Type B pancreatic cell (in vitro differentiated cells): ENCODE measurements around the gene RFC5. TPM values are rescaled to one million over a fixed set of nuclear protein-coding genes. Genes with fewer than 3 reads are reported as not detected.

Source experiments
- DNase-seq: peaks from one replicate; pipeline ENCODE4 v3.0.0; 2021; ENCODE audit warnings: mixed read lengths; ENCODE audit not compliant: unreplicated experiment; ENCODE audit errors: extremely low spot score
- H3K27ac Mint-ChIP-seq: 2 replicates; pipeline ENCODE4 v1.8.0; 2021; ENCODE audit warnings: mild to moderate bottlenecking, mixed read lengths
- H3K27me3 Mint-ChIP-seq: 2 replicates; pipeline ENCODE4 v1.8.0; 2021; ENCODE audit warnings: mixed read lengths
- H3K36me3 Mint-ChIP-seq: 2 replicates; pipeline ENCODE4 v1.8.0; 2021; ENCODE audit warnings: mixed read lengths
- H3K4me1 Mint-ChIP-seq: one replicate; pipeline ENCODE4 v1.8.0; 2021; ENCODE audit warnings: mixed read lengths; ENCODE audit not compliant: unreplicated experiment
- H3K4me3 Mint-ChIP-seq: 2 replicates; pipeline ENCODE4 v1.8.0; 2021; ENCODE audit warnings: mild to moderate bottlenecking, mixed read lengths
- H3K9me3 Mint-ChIP-seq: 2 replicates; pipeline ENCODE4 v1.8.0; 2021; ENCODE audit warnings: mixed read lengths
- CTCF ChIP-seq: fragments of 200-600 bp; sonication (generic); conservative IDR thresholded peaks from 2 replicates; pipeline ENCODE4 v1.5.0; 2021; ENCODE audit warnings: antibody characterized with exemption, mild to moderate bottlenecking
- total RNA-seq: library from RNA; stranded (reverse); gene quantifications from 2 replicates; pipeline ENCODE4 v1.2.1, GENCODE V29; 2021; ENCODE audit warnings: low replicate concordance

The RFC5 gene
- total RNA-seq, 1 donor from 2014 or later = 41.9 TPM

DNA sequence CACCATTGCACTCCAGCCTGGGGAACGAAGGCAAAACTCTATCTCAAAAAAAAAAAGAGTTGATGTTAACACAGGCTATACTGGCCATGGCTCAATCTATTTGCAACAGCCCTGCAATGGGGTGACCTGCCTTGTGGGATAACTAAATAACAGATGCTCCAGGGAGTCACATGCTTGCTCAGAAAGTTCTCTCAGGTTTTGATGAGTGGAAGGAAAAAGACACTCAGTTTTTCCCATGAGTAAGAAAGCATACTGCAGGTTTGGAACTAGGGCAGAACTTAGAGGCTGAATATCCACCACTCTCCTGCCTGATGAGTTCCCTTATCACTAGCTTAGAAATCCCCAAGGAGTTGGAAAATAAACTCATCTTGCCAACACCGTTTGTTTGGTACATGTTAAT is 27.6 kb downstream of the RFC5 start:
- Mint-ChIP-seq H3K27ac (no peak overlapping the region), H3K4me1 (no peaks in the 10 kb centered on the region), H3K9me3 (no peaks in the 10 kb centered on the region), H3K4me3 (no peak overlapping the region), H3K36me3 (peaks cover 39% of the 10 kb centered on the region), H3K27me3 (no peaks in the 10 kb centered on the region)
- TF ChIP-seq CTCF = no peak
- DNase-seq = no peak

- H3K27me3 Mint-ChIP-seq = no peaks in the 10 kb centered on the region
- no peak overlapping the region for H3K4me3 Mint-ChIP-seq
- H3K36me3 Mint-ChIP-seq = peaks cover 41% of the 10 kb centered on the region
- no peaks in the 10 kb centered on the region for H3K9me3 Mint-ChIP-seq
- no peak overlapping the region for H3K27ac Mint-ChIP-seq
- DNase-seq = no peak
- H3K4me1 Mint-ChIP-seq = no peaks in the 10 kb centered on the region
- no peak for TF ChIP-seq CTCF
These were observed 28.1 kb downstream of the RFC5 start for GRCh38 chr12:118044577-118044976.

DNA sequence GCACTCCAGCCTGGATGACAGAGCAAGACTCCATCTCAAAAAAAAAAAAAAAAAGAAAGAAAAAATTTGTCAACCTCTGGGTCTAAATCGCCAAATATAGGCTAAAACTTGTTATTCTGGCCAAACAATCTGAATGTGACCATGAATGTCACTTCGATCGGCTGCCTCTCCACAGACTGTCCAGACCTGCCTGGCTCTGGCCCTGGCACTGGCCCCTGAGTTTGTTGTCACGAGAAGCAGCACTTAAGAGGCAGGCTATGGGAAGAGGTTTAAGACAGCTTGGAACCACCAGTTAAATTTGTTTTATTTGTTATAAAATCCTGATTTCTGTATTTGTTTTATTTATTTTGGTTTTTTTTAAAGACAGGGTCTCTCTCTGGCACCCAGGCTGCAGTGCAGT is 29.9 kb downstream of the RFC5 start:
- no peak for DNase-seq
- TF ChIP-seq CTCF = no peak
- Mint-ChIP-seq H3K27me3 (no peaks in the 10 kb centered on the region), H3K27ac (no peak overlapping the region), H3K9me3 (no peaks in the 10 kb centered on the region), H3K4me3 (no peak overlapping the region), H3K36me3 (peaks cover 45% of the 10 kb centered on the region), H3K4me1 (no peaks in the 10 kb centered on the region)

DNA sequence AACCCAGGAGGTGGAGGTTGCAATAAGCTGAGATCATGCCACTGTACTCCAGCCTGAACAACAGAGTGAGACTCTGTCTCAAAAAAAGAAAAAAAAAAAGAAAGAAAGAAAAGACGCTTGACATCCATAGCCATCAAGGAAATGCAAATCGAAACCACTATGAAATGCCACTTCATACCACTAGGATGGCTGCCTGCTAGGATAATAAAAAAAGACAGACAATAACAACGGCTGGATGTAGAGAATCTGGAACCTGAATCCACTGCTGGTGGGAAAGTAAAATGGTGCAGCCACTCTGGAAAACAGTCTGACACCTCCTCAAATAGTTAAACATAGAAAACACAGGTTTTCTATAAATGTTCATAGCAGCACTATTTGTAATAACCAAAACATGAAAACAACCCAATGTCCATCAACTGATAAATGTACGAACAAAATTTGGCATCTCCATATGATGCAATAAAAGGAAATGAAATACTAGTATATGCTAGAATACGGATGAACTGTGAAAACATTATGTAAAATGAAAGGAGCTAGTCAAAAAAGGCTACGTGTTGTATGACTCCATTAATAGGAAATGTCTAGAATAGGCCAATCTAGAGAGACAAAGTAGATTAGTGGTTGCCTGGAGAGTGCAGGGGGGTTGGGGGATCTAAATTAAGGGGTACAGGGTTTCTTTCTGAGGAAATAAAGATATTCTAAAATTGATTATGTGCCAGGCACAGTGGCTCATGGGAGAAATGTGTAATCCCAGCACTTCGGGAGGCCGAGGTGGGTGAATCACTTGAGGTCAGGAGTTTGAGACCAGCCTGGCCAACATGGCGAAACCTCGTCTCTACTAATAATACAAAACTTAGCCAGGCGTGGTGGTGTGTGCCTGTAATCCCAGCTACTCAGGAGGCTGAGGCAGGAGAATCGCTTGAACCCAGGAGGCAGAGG is 34.7 kb downstream of the RFC5 start:
- H3K27me3 Mint-ChIP-seq = no peaks in the 10 kb centered on the region
- DNase-seq = no peak
- H3K4me3 Mint-ChIP-seq = no peak overlapping the region
- H3K9me3 Mint-ChIP-seq = peaks cover 4% of the 10 kb centered on the region
- peaks cover 13% of the 10 kb centered on the region for H3K4me1 Mint-ChIP-seq
- H3K27ac Mint-ChIP-seq = peak overlapping the region; percentile 22
- peaks cover 28% of the 10 kb centered on the region for H3K36me3 Mint-ChIP-seq
- TF ChIP-seq CTCF = peak; percentile 53

DNA sequence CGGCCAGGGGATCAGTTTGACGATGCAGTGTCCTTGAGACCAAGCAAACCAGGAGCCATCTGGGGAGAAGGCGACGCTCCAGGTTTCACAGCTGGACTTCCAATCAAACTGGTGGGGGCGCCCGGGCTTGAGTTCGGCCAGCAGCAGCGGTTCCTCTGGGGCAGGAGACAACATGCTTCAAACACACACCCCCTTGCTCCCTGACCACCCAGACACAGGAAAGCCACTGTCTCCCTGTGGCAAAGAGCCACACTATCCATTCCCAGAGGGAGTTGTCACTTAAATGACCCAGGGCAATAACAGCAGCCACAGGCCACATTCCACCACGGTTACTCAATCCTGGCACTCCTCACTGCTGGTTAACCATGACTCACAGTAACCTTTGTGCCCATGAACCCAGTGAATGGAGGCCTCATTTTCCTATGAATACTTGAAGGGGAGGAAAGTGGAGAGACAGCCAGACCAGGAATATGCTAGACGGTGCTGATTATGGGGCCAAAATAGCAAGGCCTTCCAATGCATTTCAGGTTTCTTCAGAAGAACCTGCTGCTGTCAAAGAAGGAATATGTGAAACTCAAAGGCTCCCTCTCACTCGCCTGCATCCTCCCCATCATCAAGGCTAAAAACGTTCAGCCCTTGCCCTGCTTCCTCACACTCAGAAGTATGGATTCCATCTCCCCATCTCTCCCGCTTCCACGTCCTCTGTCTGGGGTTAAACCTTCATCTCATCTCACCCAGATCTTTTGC is 36.0 kb downstream of the RFC5 start:
- Mint-ChIP-seq H3K36me3 (peaks cover 24% of the 10 kb centered on the region), H3K27me3 (no peaks in the 10 kb centered on the region)
- DNase-seq = no peak

More for the DNA sequence above, 36.0 kb downstream of the RFC5 start:
- Mint-ChIP-seq H3K27ac (peak overlapping the region; percentile 21), H3K4me3 (no peak overlapping the region), H3K4me1 (peaks cover 14% of the 10 kb centered on the region), H3K9me3 (peaks cover 5% of the 10 kb centered on the region)
- TF ChIP-seq CTCF = no peak
